Activated T-helper 1 cell treated with anti-CD3 and anti-CD28 coated beads, Interleukin-12 subunit alpha, Interleukin-12 subunit beta, Interleukin-2, Interleukin-4 antibody, amounts not matched to agents 30 ng/mL and 10 ng/mL and 1 ng/mL, durations not matched to agents 14 hours and 24 hours and 36 hours (primary cell): ENCODE results near the gene PIGZ. TPM values are rescaled to one million over a fixed set of nuclear protein-coding genes. Genes with fewer than 3 reads are reported as not detected.

Source experiments
- DNase-seq: peaks from one replicate; pipeline ENCODE4 v3.0.0; 2021; ENCODE audit warnings: low spot score
- H3K27ac Mint-ChIP-seq: one replicate; pipeline ENCODE4 v1.8.0; 2021; ENCODE audit warnings: mild to moderate bottlenecking, mixed read lengths
- H3K27me3 Mint-ChIP-seq: one replicate; pipeline ENCODE4 v1.8.0; 2022; ENCODE audit warnings: mild to moderate bottlenecking, moderate library complexity, mixed read lengths; ENCODE audit not compliant: insufficient read depth
- H3K36me3 Mint-ChIP-seq: one replicate; pipeline ENCODE4 v1.8.0; 2021; ENCODE audit warnings: low read depth, mixed read lengths
- H3K4me1 Mint-ChIP-seq: one replicate; pipeline ENCODE4 v1.8.0; 2021; ENCODE audit warnings: low read depth, mixed read lengths
- H3K4me3 Mint-ChIP-seq: one replicate; pipeline ENCODE4 v1.8.0; 2021; ENCODE audit warnings: mild to moderate bottlenecking, moderate library complexity, mixed read lengths
- H3K9me3 Mint-ChIP-seq: one replicate; pipeline ENCODE4 v1.8.0; 2021; ENCODE audit warnings: mixed read lengths
- intact Hi-C: fragments of 100-400 bp; cut with micrococcal nuclease; formaldehyde crosslinking; loops from one replicate; pipeline ENCODE4 v1.15.1; 2024
- total RNA-seq: library from RNA; stranded (reverse); gene quantifications from 2 replicates; pipeline ENCODE4 v1.2.3, GENCODE V29; 2022

PIGZ gene
- total RNA-seq, 1 donor from 2014 or later, result 1.2 TPM

GRCh38 chr3:196996454-196997265, 28.0 kb upstream of the PIGZ start:
- H3K4me1 Mint-ChIP-seq, result no peaks in the 10 kb centered on the region
- no peaks in the 10 kb centered on the region for H3K36me3 Mint-ChIP-seq
- no peak for DNase-seq
- intact Hi-C loops, result no loop called here
- no peaks in the 10 kb centered on the region for H3K27me3 Mint-ChIP-seq
- no peak overlapping the region for H3K4me3 Mint-ChIP-seq
- no peaks in the 10 kb centered on the region for H3K9me3 Mint-ChIP-seq
- H3K27ac Mint-ChIP-seq, result no peak overlapping the region

DNA sequence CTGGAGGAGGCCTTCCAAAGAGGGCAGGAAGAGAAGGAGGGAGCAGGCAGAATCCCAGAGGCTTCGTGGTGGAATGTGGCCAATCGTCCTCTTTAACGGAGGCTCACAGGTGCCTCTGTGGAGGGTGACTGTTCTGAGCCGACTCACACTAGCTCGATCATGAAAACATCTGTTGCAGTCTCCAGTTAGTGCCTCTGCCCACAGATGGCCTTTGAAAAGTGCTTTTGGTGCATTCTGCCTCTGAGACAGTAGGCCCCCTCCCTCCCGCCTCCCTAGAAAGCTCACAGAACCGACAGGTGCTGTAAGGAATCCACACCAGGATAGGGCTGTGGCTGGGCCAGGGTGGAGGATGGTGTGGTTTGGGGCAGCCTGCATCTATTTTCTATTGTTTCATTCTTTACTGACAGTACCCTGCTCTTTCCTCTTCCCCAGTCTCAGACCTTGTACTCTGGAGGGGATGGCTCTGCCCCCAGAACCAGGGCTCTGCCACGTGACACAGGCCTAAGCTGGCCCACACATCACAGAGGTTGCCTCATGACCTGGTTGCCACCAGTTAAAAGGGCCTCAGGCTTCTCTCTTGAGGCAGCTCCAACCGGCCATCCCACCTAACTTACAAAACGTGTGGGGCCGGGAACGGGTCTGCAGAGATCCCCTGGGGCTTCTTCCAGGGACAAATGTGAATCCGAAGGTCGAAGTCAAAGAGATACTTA, 27.2 kb upstream of the PIGZ start:
- intact Hi-C loops, result no loop called here
- H3K9me3 Mint-ChIP-seq, result no peaks in the 10 kb centered on the region
- no peaks in the 10 kb centered on the region for H3K36me3 Mint-ChIP-seq
- H3K4me1 Mint-ChIP-seq, result no peaks in the 10 kb centered on the region
- no peak for DNase-seq
- no peak overlapping the region for H3K4me3 Mint-ChIP-seq
- no peaks in the 10 kb centered on the region for H3K27me3 Mint-ChIP-seq
- no peak overlapping the region for H3K27ac Mint-ChIP-seq

DNA sequence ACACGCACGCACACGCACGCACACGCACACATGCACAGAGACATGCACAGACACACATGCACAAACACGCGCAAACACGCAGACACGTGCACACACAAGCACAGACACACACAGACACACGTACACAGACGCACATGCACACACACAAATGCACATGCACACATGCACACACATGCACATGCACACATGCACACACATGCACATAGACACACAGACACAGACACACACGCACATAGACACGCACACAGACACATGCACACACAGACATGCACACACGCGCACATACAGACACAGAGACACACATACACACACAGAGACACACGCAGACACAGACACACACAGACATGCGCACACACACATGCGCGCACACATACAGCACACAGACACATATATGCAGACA, 26.4 kb upstream of the PIGZ start:
- no peak overlapping the region for H3K27ac Mint-ChIP-seq
- DNase-seq, result no peak
- no peaks in the 10 kb centered on the region for H3K27me3 Mint-ChIP-seq
- H3K9me3 Mint-ChIP-seq, result no peaks in the 10 kb centered on the region
- no peak overlapping the region for H3K4me3 Mint-ChIP-seq
- no peaks in the 10 kb centered on the region for H3K4me1 Mint-ChIP-seq
- intact Hi-C loops, result no loop called here
- H3K36me3 Mint-ChIP-seq, result no peaks in the 10 kb centered on the region

- Mint-ChIP-seq H3K27ac (no peak overlapping the region), H3K4me3 (no peak overlapping the region), H3K4me1 (no peaks in the 10 kb centered on the region), H3K36me3 (no peaks in the 10 kb centered on the region), H3K27me3 (no peaks in the 10 kb centered on the region), H3K9me3 (no peaks in the 10 kb centered on the region)
- intact Hi-C loops, result no loop called here
- DNase-seq, result no peak
Measured at GRCh38 chr3:196994056-196994455, 25.4 kb upstream of the PIGZ start.

DNA sequence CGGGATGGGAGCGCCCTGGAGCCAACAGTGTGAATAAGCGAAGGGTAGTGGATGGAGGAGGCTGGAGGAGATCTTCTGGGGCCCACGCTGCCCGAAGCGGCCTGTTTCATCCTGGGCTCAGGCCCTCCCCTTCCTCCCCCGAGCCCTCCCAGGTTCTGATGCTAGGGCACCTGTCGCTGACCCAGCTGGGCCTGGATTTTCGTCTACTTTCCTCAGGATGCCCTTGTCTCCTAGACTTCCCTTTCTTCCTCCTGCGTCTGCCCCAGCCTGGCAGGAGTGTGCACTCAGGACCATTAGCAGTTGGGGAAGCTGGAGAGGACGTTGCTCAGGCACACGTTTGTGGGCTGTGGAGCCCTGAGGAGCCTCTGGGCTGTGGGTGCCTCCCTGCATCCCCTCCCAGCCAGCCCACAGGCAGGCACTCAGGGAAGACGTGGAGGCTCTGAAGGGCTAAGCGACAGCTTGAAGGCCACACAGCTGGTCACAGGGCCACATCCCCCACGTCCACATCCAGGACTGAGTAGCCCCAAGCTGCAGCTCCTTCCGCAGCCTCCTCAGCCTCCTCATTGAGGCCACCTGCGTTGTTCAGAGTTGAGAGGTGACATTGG, 23.9 kb upstream of the PIGZ start:
- H3K4me3 Mint-ChIP-seq, result no peak overlapping the region
- no peaks in the 10 kb centered on the region for H3K27me3 Mint-ChIP-seq
- H3K9me3 Mint-ChIP-seq, result no peaks in the 10 kb centered on the region
- no peak overlapping the region for H3K27ac Mint-ChIP-seq
- intact Hi-C loops, result no loop called here
- H3K4me1 Mint-ChIP-seq, result no peaks in the 10 kb centered on the region
- no peak for DNase-seq
- no peaks in the 10 kb centered on the region for H3K36me3 Mint-ChIP-seq

DNA sequence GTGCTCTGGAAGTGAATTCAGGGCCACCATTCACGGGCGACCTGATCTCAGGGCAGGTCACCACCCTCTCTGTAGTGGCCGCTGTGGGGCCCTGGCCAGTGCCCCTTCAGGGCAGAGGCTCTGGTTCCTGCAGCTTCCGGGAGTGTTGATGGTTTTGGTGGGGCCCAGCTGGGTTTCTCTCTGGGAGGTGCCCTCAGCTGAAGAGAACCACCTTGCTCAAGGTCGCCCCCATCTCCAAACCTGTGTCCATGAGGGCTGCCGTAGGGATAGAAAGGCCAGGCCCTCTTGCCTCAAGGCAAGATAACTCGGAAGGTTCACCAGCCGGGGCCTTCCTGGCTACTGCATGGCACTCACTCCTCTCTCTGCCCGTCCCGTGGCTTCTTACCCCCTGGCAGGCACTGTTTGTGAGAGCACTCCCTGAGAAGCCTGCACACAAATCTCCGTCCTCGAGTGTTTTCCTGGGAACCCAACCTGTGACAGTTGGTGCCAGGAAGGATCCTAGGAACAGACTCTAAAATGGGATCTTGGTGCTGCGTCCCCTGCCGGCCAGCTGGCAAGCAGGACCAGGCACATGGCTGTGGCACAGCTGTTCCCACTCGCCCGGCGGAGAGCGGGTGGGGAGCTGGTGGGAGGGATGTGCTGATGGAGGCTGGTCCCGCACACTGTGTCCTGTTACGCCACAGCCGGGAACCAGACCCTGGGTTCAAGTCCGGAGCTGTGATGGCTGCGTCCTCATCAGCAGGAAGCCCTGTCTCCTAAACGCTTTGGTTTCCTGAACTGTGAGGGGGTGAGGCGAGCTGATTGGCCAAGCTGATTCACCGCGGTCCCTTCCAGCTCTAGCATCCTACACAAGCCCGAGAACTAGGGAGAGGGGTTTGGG, 23.2 kb upstream of the PIGZ start:
- Mint-ChIP-seq H3K27ac (no peak overlapping the region), H3K9me3 (no peaks in the 10 kb centered on the region), H3K4me3 (no peak overlapping the region), H3K36me3 (no peaks in the 10 kb centered on the region), H3K27me3 (no peaks in the 10 kb centered on the region), H3K4me1 (no peaks in the 10 kb centered on the region)
- intact Hi-C loops, result no loop called here
- DNase-seq, result no peak

DNA sequence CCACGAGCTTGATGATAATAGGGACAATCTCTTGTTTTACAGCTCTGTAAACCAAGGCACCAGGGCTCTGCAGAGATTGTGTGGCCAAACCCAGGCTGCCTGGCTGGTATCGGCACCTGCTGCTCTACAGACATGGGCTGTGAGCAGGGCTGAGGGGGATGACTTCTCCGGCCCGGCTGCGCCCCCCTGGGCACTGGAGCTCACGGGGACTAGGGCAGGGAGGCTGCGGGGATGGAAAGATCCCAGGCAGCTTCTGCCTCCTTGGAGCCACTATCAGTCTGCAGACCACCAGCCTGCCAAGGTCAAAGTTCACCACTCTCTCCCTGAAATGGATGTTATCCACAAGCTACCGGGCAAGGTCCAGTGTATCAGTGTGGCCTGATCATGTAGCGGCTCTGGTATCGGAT, 22.0 kb upstream of the PIGZ start:
- Mint-ChIP-seq H3K4me1 (no peaks in the 10 kb centered on the region), H3K27me3 (no peaks in the 10 kb centered on the region), H3K9me3 (no peaks in the 10 kb centered on the region), H3K27ac (no peak overlapping the region), H3K4me3 (no peak overlapping the region), H3K36me3 (no peaks in the 10 kb centered on the region)
- intact Hi-C loops, result no loop called here
- no peak for DNase-seq

GRCh38 chr3:196989721-196990262, 21.2 kb upstream of the PIGZ start:
- no peaks in the 10 kb centered on the region for H3K9me3 Mint-ChIP-seq
- intact Hi-C loops, result no loop called here
- no peak overlapping the region for H3K4me3 Mint-ChIP-seq
- H3K4me1 Mint-ChIP-seq, result no peaks in the 10 kb centered on the region
- H3K27ac Mint-ChIP-seq, result no peak overlapping the region
- H3K27me3 Mint-ChIP-seq, result peaks cover 2% of the 10 kb centered on the region
- no peaks in the 10 kb centered on the region for H3K36me3 Mint-ChIP-seq
- DNase-seq, result no peak

DNA sequence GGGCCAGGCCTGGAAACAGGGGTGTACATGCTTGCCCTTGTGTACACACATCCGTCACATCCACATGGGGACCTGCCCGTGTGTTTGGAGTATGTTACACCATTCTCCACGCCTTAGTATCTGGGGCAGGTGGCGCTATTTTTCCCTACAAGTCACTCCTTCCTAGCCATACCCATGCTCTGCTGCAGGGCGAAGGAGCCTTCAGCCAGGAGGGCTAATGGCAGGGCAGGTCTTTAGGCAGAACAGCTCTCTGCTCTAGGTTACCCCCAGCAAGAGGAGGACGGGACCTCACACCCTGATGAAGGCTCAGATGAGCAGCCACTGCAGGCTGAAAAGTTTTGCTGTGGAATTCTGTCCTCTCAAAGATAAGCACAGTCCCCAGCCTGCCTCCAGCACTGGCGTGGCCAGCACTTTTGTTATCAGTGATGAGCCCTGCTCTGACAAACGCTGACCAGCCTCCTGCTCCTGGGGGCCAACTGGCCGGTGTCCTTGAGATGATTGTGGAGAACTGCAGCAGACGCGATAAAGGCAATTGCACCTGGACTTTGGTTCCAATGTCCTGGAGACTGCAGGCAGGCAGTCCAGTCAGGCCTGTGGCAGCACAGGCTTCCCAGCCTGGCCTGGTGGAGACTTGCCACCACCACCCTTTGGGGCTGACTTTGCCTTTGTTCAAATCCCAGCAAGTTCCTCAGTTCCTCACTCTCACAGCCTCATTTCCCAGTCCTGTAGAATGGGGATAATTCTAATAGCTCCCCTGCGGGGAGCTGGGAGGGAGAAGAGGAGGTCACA, 19.8 kb upstream of the PIGZ start:
- Mint-ChIP-seq H3K27ac (no peak overlapping the region), H3K9me3 (peaks cover 8% of the 10 kb centered on the region), H3K36me3 (no peaks in the 10 kb centered on the region), H3K4me1 (no peaks in the 10 kb centered on the region), H3K27me3 (peaks cover 4% of the 10 kb centered on the region), H3K4me3 (no peak overlapping the region)
- no peak for DNase-seq
- intact Hi-C loops, result no loop called here

DNA sequence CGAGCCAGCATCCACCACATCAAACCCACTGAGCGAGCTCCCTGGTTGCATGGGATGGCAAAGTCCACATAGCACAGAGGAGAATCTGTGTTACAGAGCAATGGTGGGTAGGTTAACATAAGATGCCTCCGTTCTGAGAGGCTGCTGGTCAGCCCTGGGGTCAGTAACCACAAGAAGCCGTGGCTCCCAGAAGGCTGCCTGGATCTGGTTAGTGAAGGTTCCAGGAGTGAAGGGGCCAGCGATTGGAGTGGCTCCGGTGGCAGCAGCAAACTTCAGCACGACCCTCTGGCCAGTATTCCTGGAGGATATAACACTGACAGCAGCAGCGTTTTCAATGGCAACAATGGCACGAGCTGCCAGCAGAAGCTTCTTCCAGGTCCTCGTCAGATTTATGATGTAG, 18.4 kb upstream of the PIGZ start:
- intact Hi-C loops, result no loop called here
- DNase-seq, result no peak

GRCh38 chr3:196985954-196986885, 17.6 kb upstream of the PIGZ start:
- no peak overlapping the region for H3K4me3 Mint-ChIP-seq
- DNase-seq, result no peak
- intact Hi-C loops, result no loop called here
- no peaks in the 10 kb centered on the region for H3K36me3 Mint-ChIP-seq
- peaks cover 12% of the 10 kb centered on the region for H3K27me3 Mint-ChIP-seq
- H3K4me1 Mint-ChIP-seq, result no peaks in the 10 kb centered on the region
- peaks cover 19% of the 10 kb centered on the region for H3K9me3 Mint-ChIP-seq
- no peak overlapping the region for H3K27ac Mint-ChIP-seq

More for the DNA sequence above, 18.4 kb upstream of the PIGZ start:
- no peaks in the 10 kb centered on the region for H3K36me3 Mint-ChIP-seq
- no peak overlapping the region for H3K27ac Mint-ChIP-seq
- peaks cover 14% of the 10 kb centered on the region for H3K9me3 Mint-ChIP-seq
- H3K27me3 Mint-ChIP-seq, result peaks cover 8% of the 10 kb centered on the region
- H3K4me3 Mint-ChIP-seq, result no peak overlapping the region
- H3K4me1 Mint-ChIP-seq, result no peaks in the 10 kb centered on the region
